H1 (cell line): ENCODE measurements around the gene ATXN7. TPM values are rescaled to one million over a fixed set of nuclear protein-coding genes. Genes with fewer than 3 reads are reported as not detected.

Experiments
- CTCF ChIA-PET: fragments of 300-600 bp; sonication (Branson Sonifier 250); formaldehyde crosslinking; loops from one replicate; lab custom pipeline; 2021; ENCODE audit not compliant: partially characterized antibody; lab: Charles Lee
- POLR2A ChIA-PET: fragments of 300-600 bp; sonication (Branson Sonifier 250); formaldehyde crosslinking; loops from one replicate; lab custom pipeline; 2021; ENCODE audit warnings: inconsistent platforms; ENCODE audit not compliant: partially characterized antibody; lab: Charles Lee
- DNase-seq, 2 experiments: peaks; one replicate each; pipeline versions ENCODE4 v3.0.0 to v3.0.0-alpha.2; 2010 to 2022; ENCODE audit warnings: low spot score in 2 of 2, low read depth in 1 of 2, mixed read lengths in 1 of 2
- FAIRE-seq: peaks from 2 replicates; lab custom pipeline; 2011; peaks lifted over from hg19 to GRCh38; lab: Jason Lieb, UNC
- H2AFZ ChIP-seq: 2 replicates; pipeline ENCODE4 v1.8.1; 2012; ENCODE audit warnings: low read length, inconsistent platforms
- H2AK5ac ChIP-seq: 2 replicates; pipeline ENCODE4 v1.6.1; 2013; ENCODE audit warnings: low read depth, low read length
- H2BK120ac ChIP-seq: replicated peaks from 2 replicates; pipeline ENCODE3; 2013; ENCODE audit warnings: low read depth, low read length, inconsistent platforms
- H2BK12ac ChIP-seq: 2 replicates; pipeline ENCODE4 v1.6.1; 2013; ENCODE audit warnings: low read depth, low read length
- H2BK15ac ChIP-seq: 2 replicates; pipeline ENCODE4 v1.6.1; 2013; ENCODE audit warnings: low read length
- H2BK20ac ChIP-seq: 2 replicates; pipeline ENCODE4 v1.6.1; 2013; ENCODE audit warnings: low read length
- H2BK5ac ChIP-seq: 2 replicates; pipeline ENCODE4 v1.6.1; 2013; ENCODE audit warnings: low read depth, low read length
- H3K14ac ChIP-seq: 2 replicates; pipeline ENCODE4 v1.6.1; 2013; ENCODE audit warnings: inconsistent platforms; ENCODE audit not compliant: insufficient read length
- H3K18ac ChIP-seq: 2 replicates; pipeline ENCODE4 v1.6.1; 2013; ENCODE audit warnings: low read length; ENCODE audit errors: extremely low read depth
- H3K23ac ChIP-seq: 2 replicates; pipeline ENCODE4 v1.6.1; 2013; ENCODE audit warnings: inconsistent platforms; ENCODE audit not compliant: insufficient read length
- H3K23me2 ChIP-seq: 2 replicates; pipeline ENCODE4 v1.6.1; 2013; ENCODE audit warnings: low read depth, low read length
- H3K27ac ChIP-seq: 2 replicates; pipeline ENCODE4 v1.6.1; 2011; ENCODE audit warnings: low read depth, low read length, inconsistent platforms
- H3K27me3 ChIP-seq, 4 experiments: replicated peaks in 1 of 4; 1 replicate in 1 of 4; 2 replicates in 3 of 4; pipeline versions ENCODE4 v1.6.1 to v1.8.1; 2011 to 2013; ENCODE audit warnings: low read length in 3 of 4, mild to moderate bottlenecking in 3 of 4, inconsistent platforms in 2 of 4, mixed read lengths in 2 of 4, moderate library complexity in 1 of 4; ENCODE audit not compliant: control insufficient read depth in 3 of 4, insufficient read depth in 3 of 4; ENCODE audit errors: extremely low read depth in 1 of 4
- H3K36me3 ChIP-seq, 4 experiments: 2 replicates each; pipeline versions ENCODE4 v1.6.1 to v1.8.1; 2011 to 2013; ENCODE audit warnings: mild to moderate bottlenecking in 4 of 4, low read length in 3 of 4, moderate library complexity in 2 of 4, control low read depth in 1 of 4, inconsistent platforms in 1 of 4; ENCODE audit not compliant: insufficient read depth in 4 of 4, control insufficient read depth in 2 of 4
- H3K4ac ChIP-seq: replicated peaks from 2 replicates; pipeline ENCODE3; 2013; ENCODE audit warnings: low read length, low read depth, mixed read lengths, inconsistent platforms; ENCODE audit not compliant: insufficient read length
- H3K4me1 ChIP-seq, 4 experiments: replicated peaks in 1 of 4; 1 replicate in 1 of 4; 2 replicates in 3 of 4; pipeline versions ENCODE4 v1.6.1 to v1.8.1; 2011 to 2013; ENCODE audit warnings: low read length in 3 of 4, inconsistent platforms in 2 of 4, mixed read lengths in 1 of 4; ENCODE audit not compliant: insufficient read depth in 4 of 4, control insufficient read depth in 3 of 4
- H3K4me2 ChIP-seq, 2 experiments: 2 replicates each; pipeline versions ENCODE4 v1.6.1 to v1.8.1; 2011 to 2013; ENCODE audit warnings: low read depth in 2 of 2, low read length in 2 of 2, control low read depth in 1 of 2, inconsistent platforms in 1 of 2, mild to moderate bottlenecking in 1 of 2; ENCODE audit not compliant: insufficient read depth in 1 of 2
- H3K4me3 ChIP-seq, 4 experiments: fragments of 200-600, 300-600 bp in 1 of 4; sonication (generic), shearing (Covaris generic), sonication (Bioruptor Twin) in 1 of 4; 2 replicates each; pipeline versions ENCODE4 v1.5.1 to v1.8.1; 2011 to 2016; ENCODE audit warnings: low read length in 4 of 4, low read depth in 3 of 4, control low read depth in 2 of 4, inconsistent platforms in 2 of 4, mild to moderate bottlenecking in 2 of 4, mixed read lengths in 1 of 4, moderate library complexity in 1 of 4; ENCODE audit not compliant: insufficient read depth in 2 of 4; ENCODE audit errors: extremely low read depth in 1 of 4
- H3K56ac ChIP-seq: replicated peaks from 2 replicates; pipeline ENCODE3; 2013; ENCODE audit warnings: low read depth, mild to moderate bottlenecking, mixed read lengths, low read length, inconsistent platforms; ENCODE audit not compliant: insufficient read length
- H3K79me1 ChIP-seq: 2 replicates; pipeline ENCODE4 v1.6.1; 2013; ENCODE audit warnings: low read depth, low read length, control low read depth
- H3K79me2 ChIP-seq, 2 experiments: 2 replicates each; pipeline versions ENCODE4 v1.6.1 to v1.8.1; 2012 to 2013; ENCODE audit warnings: low read length in 2 of 2, mild to moderate bottlenecking in 2 of 2, inconsistent platforms in 1 of 2; ENCODE audit not compliant: insufficient read depth in 2 of 2, control insufficient read depth in 1 of 2
- H3K9ac ChIP-seq, 4 experiments: replicated peaks in 1 of 4; 1 replicate in 1 of 4; 2 replicates in 3 of 4; pipeline versions ENCODE4 v1.6.1 to v1.8.1; 2011 to 2013; ENCODE audit warnings: low read depth in 3 of 4, low read length in 3 of 4, control low read depth in 2 of 4, mild to moderate bottlenecking in 2 of 4, moderate library complexity in 2 of 4, inconsistent platforms in 1 of 4; ENCODE audit errors: extremely low read depth in 1 of 4
- H3K9me3 ChIP-seq, 2 experiments: 2 replicates each; pipeline versions ENCODE4 v1.6.1 to v1.8.1; 2012 to 2013; ENCODE audit warnings: mild to moderate bottlenecking in 2 of 2, moderate library complexity in 2 of 2, control low read depth in 1 of 2, inconsistent platforms in 1 of 2, low read depth in 1 of 2, low read length in 1 of 2, mixed read lengths in 1 of 2; ENCODE audit not compliant: insufficient read depth in 2 of 2
- H4K20me1 ChIP-seq, 2 experiments: replicated peaks in 1 of 2; 2 replicates each; pipeline versions ENCODE3 to v1.8.1; 2011 to 2013; ENCODE audit warnings: inconsistent platforms in 2 of 2, low read length in 2 of 2, mild to moderate bottlenecking in 1 of 2; ENCODE audit not compliant: insufficient read depth in 2 of 2, control insufficient read depth in 1 of 2
- H4K5ac ChIP-seq: 2 replicates; pipeline ENCODE4 v1.6.1; 2013; ENCODE audit warnings: low read length, low read depth, mixed read lengths, inconsistent platforms; ENCODE audit not compliant: insufficient read length
- H4K8ac ChIP-seq: 2 replicates; pipeline ENCODE4 v1.8.0; 2013; ENCODE audit warnings: mild to moderate bottlenecking, moderate library complexity, low read length, inconsistent platforms; ENCODE audit not compliant: insufficient read depth; ENCODE audit errors: extremely low read depth
- H4K91ac ChIP-seq: replicated peaks from 2 replicates; pipeline ENCODE3; 2013; ENCODE audit warnings: low read length, mixed read lengths, inconsistent platforms; ENCODE audit not compliant: insufficient read length
- CBX5 ChIP-seq: fragments of 300-800, 300-1000 bp; sonication (generic); IDR thresholded peaks from 2 replicates; pipeline ENCODE4 v1.7.1; 2016; ENCODE audit warnings: antibody characterized with exemption, low read length, low read depth
- EGR1 ChIP-seq: IDR thresholded peaks from 2 replicates; pipeline ENCODE4 v1.6.1; 2011; ENCODE audit warnings: low read depth, low read length, borderline replicate concordance
- POU5F1 ChIP-seq: IDR thresholded peaks from 2 replicates; pipeline ENCODE4 v1.6.1; 2011; ENCODE audit warnings: low read depth, mild to moderate bottlenecking, low read length, moderate library complexity
- RBBP5 ChIP-seq: IDR thresholded peaks from 2 replicates; pipeline ENCODE4 v1.7.1; 2012; ENCODE audit warnings: low read depth, mild to moderate bottlenecking, inconsistent platforms, low read length, moderate library complexity, borderline replicate concordance
- SIX5 ChIP-seq: IDR thresholded peaks from 2 replicates; pipeline ENCODE4 v1.6.1; 2011; ENCODE audit warnings: mild to moderate bottlenecking, low read depth, low read length
- TAF1 ChIP-seq: IDR thresholded peaks from 2 replicates; pipeline ENCODE4 v1.6.1; 2011; ENCODE audit warnings: mild to moderate bottlenecking, low read depth, low read length
- TAF7 ChIP-seq: optimal IDR thresholded peaks from 2 replicates; pipeline ENCODE3; 2011; ENCODE audit warnings: low read depth, mild to moderate bottlenecking, inconsistent platforms, low read length, moderate library complexity, borderline replicate concordance
- WGBS, 2 experiments: shearing (Covaris generic) in 1 of 2; methylation state at CpG; one replicate each; pipeline versions ENCODE4 v1.1.6 to v1.1.7; 2013 to 2015; ENCODE audit warnings: low lambda C conversion rate in 2 of 2, mixed read lengths in 2 of 2, inconsistent platforms in 1 of 2, low coverage in 1 of 2, missing lambda C conversion rate in 1 of 2; ENCODE audit not compliant: insufficient replicate concordance in 2 of 2, insufficient coverage in 1 of 2, insufficient read length in 1 of 2; ENCODE audit errors: extremely low coverage in 1 of 2, missing lambda C conversion rate in 1 of 2; 5-methylcytosine and 5-hydroxymethylcytosine counted together
- polyA plus RNA-seq, 7 experiments: library from polyadenylated mRNA; depleted of rRNA in 3 of 7; stranded (reverse) in 5 of 7; unstranded in 2 of 7; fragments of >200 nt in 5 of 7; fragments of 200-250 nt in 2 of 7; gene quantifications; 1 replicate in 5 of 7; 2 replicates in 1 of 7; 4 replicates in 1 of 7; pipeline versions ENCODE4 v1.2.1 to v1.2.3, GENCODE V29; 2011 to 2013; ENCODE audit warnings: missing spikeins in 2 of 7, mixed read lengths in 2 of 7
- total RNA-seq: library from RNA; stranded (reverse); fragmentation: NEBNext Ultra II Directional; extraction: Animal tissue kit (Norgen Biotek cat#: 25700); gene quantifications from 2 replicates; pipeline ENCODE4 v1.2.1, GENCODE V29; 2021

The ATXN7 gene
- total and polyA plus RNA-seq, 2 of the 8 experiments (the other 6 are each of a cell fraction or from before 2014, with no cell fraction given), result 15.5 to 16.8 TPM

GRCh38 chr3:63990733-63991132, 127.1 kb downstream of the ATXN7 start:
- H2BK5ac ChIP-seq, result no peak overlapping the region
- no peaks in the 10 kb centered on the region for H3K79me2 ChIP-seq
- H3K9me3 ChIP-seq, result no peaks in the 10 kb centered on the region
- no peak overlapping the region for H3K56ac ChIP-seq
- no peak overlapping the region for H4K91ac ChIP-seq
- no peaks in the 10 kb centered on the region for H3K23me2 ChIP-seq
- no peak overlapping the region for H2AK5ac ChIP-seq
- H2AFZ ChIP-seq, result no peak overlapping the region
- no peak overlapping the region for H2BK15ac ChIP-seq
- no peak for TF ChIP-seq EGR1
- TF ChIP-seq TAF1, result no peak
- no peak for TF ChIP-seq CBX5
- TF ChIP-seq POU5F1, result no peak
- no peak for TF ChIP-seq TAF7
- no peak for TF ChIP-seq SIX5
- no peak for TF ChIP-seq RBBP5
- H3K27me3 ChIP-seq, result no peaks in the 10 kb centered on the region
- CTCF ChIA-PET, result interaction anchor here (0.6 to 10.4 kb wide), 6 partner anchors 18 to 83 kb away, joined by 3 to 115 read pairs (median 4); no protein-coding TSS in a partner anchor
- H4K20me1 ChIP-seq, result no peaks in the 10 kb centered on the region
- H4K5ac ChIP-seq, result no peak overlapping the region
- no peak overlapping the region for H4K8ac ChIP-seq
- no peak overlapping the region for H2BK12ac ChIP-seq
- no peak overlapping the region for H3K27ac ChIP-seq
- H3K18ac ChIP-seq, result no peak overlapping the region
- H3K4me1 ChIP-seq, result peaks cover 0 to 3% (median 0%) of the 10 kb centered on the region in 4 experiments; a peak in 1 of 7 replicates
- H2BK20ac ChIP-seq, result no peak overlapping the region
- DNase-seq (no peak), FAIRE-seq (no peak)
- no peak overlapping the region for H3K4ac ChIP-seq
- no peak overlapping the region for H2BK120ac ChIP-seq
- no peak overlapping the region for H3K9ac ChIP-seq
- no peak overlapping the region for H3K14ac ChIP-seq
- POLR2A ChIA-PET, result interaction anchor here (1.2 kb wide), 1 partner anchor 11 kb away, joined by 6 read pairs; no protein-coding TSS in a partner anchor
- H3K36me3 ChIP-seq, result peaks cover 14 to 36% (median 23%) of the 10 kb centered on the region in 4 experiments; a peak in 7 of 8 replicates
- no peak overlapping the region for H3K23ac ChIP-seq
- no peaks in the 10 kb centered on the region for H3K79me1 ChIP-seq
- no peak overlapping the region for H3K4me2 ChIP-seq
- WGBS, 2 experiments, result 97% methylated on average over 5 of the region's 5 CpGs; no CpG with 5 or more reads in 1 of the 2 experiments
- no peak overlapping the region for H3K4me3 ChIP-seq
